ENCODE results near the gene HERC5. TPM values are rescaled to one million over a fixed set of nuclear protein-coding genes. Genes with fewer than 3 reads are reported as not detected.

HERC5 gene
- 6.3 to 7.0 TPM (median 6.6 TPM) in 3 replicates for total RNA-seq

DNA sequence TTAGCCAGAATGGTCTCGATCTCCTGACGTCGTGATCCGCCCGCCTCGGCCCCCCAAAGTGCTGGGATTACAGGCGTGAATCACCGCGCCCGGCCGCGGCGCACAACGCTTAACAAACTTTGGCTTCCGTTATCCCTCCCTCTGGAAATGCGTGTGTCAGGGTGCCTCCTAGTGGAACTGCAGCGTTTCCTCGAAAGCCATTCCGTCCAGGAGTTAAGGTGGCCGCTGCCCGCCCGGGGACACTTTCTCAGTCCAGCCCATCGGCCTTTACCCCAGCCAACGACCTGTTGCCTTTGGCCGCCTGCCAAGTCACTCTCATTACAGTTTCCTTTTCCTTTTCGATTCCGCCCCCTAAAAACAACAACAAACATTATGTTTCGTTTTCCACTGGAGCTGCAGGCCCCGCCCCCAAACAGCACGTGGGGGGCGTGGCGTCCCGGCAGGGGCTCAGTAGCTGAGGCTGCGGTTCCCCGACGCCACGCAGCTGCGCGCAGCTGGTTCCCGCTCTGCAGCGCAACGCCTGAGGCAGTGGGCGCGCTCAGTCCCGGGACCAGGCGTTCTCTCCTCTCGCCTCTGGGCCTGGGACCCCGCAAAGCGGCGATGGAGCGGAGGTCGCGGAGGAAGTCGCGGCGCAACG lies at the start of gene HERC5:
HERC5 (plus strand) TSS at position 450 of the 637 bp plus-strand sequence; CDS start at position 601, 151 bp downstream.
- Mint-ChIP-seq H3K36me3 (peaks cover 2% of the 10 kb centered on the region), H3K4me1 (peaks cover 9% of the 10 kb centered on the region), H3K4me3 (peak within 1 kb of the TSS; percentile 92), H3K27ac (peak within 1 kb of the TSS; percentile 94), H3K9me3 (peaks cover 3% of the 10 kb centered on the region), H3K27me3 (ENCODE audit: low read depth) (peaks cover 26% of the 10 kb centered on the region)
- no peak for TF ChIP-seq CTCF (IDR thresholded peaks at IDR 0.05; ENCODE audit: unreplicated experiment)
- peak; percentile 64 to 86 for DNase-seq (ENCODE audit: low spot score in 2 of 2, unreplicated experiment in 2 of 2)

DNA sequence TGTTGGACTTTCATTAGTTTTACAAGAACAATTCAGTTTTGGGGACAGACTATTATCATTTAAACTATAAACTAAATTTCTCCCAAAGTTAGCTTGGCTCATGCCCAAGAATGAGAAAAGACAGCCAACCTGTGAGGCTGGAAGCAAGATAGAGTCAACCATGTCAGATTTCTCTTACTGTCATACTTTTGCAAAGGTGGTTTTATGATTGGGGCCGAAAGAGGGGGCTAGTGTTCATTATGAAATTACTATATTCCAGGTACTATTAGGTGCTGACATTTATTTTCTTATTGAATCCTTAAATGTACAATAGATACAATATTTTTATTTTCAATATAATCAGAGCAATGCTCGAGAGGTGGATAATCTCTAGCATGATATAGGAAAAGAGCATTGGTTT lies 47.7 kb upstream of the HERC5 start:
- H3K4me3 Mint-ChIP-seq, result no peak overlapping the region
- no peaks in the 10 kb centered on the region for H3K9me3 Mint-ChIP-seq
- H3K27me3 Mint-ChIP-seq (ENCODE audit: low read depth), result no peaks in the 10 kb centered on the region
- TF ChIP-seq CTCF (IDR thresholded peaks at IDR 0.05; ENCODE audit: unreplicated experiment), result no peak
- H3K36me3 Mint-ChIP-seq, result peaks cover 35% of the 10 kb centered on the region
- H3K27ac Mint-ChIP-seq, result no peak overlapping the region
- H3K4me1 Mint-ChIP-seq, result no peaks in the 10 kb centered on the region
- DNase-seq (ENCODE audit: low spot score in 2 of 2, unreplicated experiment in 2 of 2), result no peak

DNA sequence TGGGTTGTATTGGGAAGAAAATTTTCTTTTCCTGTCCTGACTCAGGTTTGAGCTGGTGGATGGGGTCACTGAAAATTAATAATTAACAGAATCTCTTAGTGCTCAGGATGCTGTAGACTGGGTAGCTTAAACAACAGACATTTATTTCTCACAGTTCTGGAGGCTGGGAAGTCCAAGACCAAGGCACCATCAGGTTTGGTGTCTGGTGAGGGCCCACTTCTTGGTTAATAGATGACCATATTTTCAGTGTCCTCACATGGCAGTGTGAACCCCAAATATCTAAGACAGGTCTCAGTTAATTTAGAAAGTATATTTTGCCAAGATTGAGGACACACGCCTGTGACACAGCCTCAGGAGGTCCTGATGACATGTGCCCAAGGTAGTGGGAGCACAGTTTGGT lies 47.1 kb upstream of the HERC5 start:
- H3K4me3 Mint-ChIP-seq, result no peak overlapping the region
- no peak for TF ChIP-seq CTCF (IDR thresholded peaks at IDR 0.05; ENCODE audit: unreplicated experiment)
- DNase-seq (ENCODE audit: low spot score in 2 of 2, unreplicated experiment in 2 of 2), result no peak

DNA sequence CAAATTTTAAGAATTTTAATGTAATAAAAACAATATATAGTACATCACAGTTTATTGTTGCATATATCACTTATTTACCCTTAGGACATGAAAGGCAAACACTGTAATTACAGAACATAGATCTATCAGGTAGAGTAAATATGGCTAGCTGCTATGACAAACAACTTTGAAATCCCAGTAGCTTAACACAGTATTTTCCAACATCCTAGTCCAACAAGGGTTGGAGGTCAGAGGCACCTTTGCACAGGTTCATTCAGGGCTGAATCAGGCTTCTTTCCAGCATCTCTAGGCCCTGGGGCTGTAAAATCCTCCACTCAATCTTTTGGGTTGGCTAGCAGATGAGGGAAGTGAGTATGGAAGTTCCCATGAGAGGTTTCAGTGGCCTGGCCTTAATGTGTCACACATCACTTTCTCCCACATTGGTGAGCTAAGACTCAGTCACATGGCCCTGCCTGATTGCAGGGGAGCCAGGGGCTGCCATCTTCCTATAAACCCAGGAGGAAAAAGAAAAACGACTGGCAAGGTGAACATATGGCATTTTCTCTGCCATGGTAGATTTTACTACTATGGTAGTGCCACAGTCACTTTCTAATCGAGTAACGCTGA lies 45.3 kb upstream of the HERC5 start:
- H3K27ac Mint-ChIP-seq, result no peak overlapping the region
- no peak for TF ChIP-seq CTCF (IDR thresholded peaks at IDR 0.05; ENCODE audit: unreplicated experiment)
- H3K36me3 Mint-ChIP-seq, result peaks cover 30% of the 10 kb centered on the region
- H3K4me3 Mint-ChIP-seq, result no peak overlapping the region
- H3K4me1 Mint-ChIP-seq, result no peaks in the 10 kb centered on the region
- no peaks in the 10 kb centered on the region for H3K27me3 Mint-ChIP-seq (ENCODE audit: low read depth)
- no peak for DNase-seq (ENCODE audit: low spot score in 2 of 2, unreplicated experiment in 2 of 2)
- no peaks in the 10 kb centered on the region for H3K9me3 Mint-ChIP-seq

More for the DNA sequence above, 47.1 kb upstream of the HERC5 start:
- H3K27ac Mint-ChIP-seq, result no peak overlapping the region
- no peaks in the 10 kb centered on the region for H3K27me3 Mint-ChIP-seq (ENCODE audit: low read depth)
- peaks cover 36% of the 10 kb centered on the region for H3K36me3 Mint-ChIP-seq
- no peaks in the 10 kb centered on the region for H3K4me1 Mint-ChIP-seq
- no peaks in the 10 kb centered on the region for H3K9me3 Mint-ChIP-seq

DNA sequence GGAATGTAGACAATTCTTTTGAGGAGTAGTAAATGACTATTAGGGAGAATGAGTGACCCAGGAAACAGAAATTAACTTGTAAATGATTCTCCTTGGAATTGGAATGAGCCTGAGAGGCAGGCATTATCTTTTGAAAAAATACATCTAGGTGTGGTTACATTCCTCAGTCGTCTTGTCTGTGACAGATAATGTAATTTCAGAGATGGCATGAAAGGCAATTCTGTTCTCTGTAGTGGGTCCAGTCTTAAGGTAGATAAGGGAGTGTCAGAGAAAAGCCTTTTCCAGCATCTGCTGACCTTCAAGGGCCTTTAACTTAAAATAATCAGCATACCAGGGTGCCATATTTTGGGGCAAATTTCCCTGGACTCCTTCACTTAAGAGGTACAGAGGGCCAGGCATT lies 43.1 kb upstream of the HERC5 start:
- Mint-ChIP-seq H3K36me3 (peaks cover 19% of the 10 kb centered on the region), H3K27me3 (ENCODE audit: low read depth) (no peaks in the 10 kb centered on the region), H3K27ac (no peak overlapping the region), H3K4me1 (no peaks in the 10 kb centered on the region), H3K4me3 (no peak overlapping the region), H3K9me3 (no peaks in the 10 kb centered on the region)
- no peak for DNase-seq (ENCODE audit: low spot score in 2 of 2, unreplicated experiment in 2 of 2)
- no peak for TF ChIP-seq CTCF (IDR thresholded peaks at IDR 0.05; ENCODE audit: unreplicated experiment)
